NCI-H146 (cell line): ENCODE data around the gene STAT4.

ENCODE experiments used
- DNase-seq: peaks from one replicate; lab custom pipeline; 2025; lab: John Stamatoyannopoulos, UW

STAT4 gene

DNA sequence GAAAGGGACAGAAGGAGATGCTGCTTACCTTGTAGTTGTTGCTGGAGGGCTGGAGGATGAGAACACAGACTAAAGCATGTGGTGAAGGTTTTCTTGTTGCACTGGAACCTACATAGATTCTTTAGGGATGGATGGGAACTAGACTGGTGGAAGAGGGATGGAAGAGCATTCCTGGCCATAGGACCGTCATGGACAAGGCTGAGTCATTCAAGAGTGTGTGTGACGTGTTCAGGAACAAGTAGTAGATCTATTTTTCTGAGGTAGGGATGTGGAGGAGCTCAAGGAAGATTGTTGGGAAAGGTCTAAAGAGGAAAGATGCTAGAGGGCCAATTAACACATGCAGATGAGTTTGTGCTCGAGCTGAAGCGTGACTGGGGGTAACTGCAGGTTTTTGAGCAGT is 6.6 kb downstream of the STAT4 start:
- DNase-seq: no peak

DNA sequence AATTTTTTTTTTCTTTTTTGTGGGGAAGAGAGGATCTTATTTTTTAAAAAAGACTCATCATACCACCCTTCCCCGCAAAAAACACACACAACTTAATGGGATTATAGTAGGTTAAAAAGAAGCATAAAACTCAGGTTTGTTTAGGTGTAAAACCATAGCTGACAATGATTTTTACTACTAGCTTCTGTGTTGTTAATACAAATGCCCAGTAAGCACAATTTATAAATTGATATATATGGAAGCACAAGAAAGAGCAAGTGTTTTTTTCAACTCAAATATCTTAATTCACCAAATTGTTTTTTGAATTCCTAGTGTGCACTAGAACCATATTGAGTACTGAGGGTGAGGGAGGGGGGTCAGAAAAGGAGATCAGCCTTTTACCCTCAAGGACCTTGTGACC is 7.0 kb downstream of the STAT4 start:
- DNase-seq: no peak

DNA sequence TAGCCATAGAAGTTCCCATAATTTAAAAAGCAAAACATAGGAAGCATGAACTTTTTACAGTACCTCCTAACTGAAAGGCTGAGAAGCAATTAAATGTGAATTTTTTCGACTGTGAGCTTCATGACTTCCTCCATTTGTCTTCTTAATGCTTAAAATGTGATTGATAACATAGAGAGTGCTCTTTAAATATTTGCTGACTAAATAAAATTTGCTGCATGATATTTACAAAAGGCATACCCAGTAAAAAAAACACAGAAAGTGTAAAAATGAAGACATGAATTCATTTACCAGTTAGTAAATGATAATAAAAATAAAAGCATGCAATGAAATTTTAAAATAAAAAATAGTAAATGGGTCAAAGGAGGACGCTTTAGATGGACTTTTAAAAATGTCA is 21.9 kb downstream of the STAT4 start:
- DNase-seq: no peak

DNA sequence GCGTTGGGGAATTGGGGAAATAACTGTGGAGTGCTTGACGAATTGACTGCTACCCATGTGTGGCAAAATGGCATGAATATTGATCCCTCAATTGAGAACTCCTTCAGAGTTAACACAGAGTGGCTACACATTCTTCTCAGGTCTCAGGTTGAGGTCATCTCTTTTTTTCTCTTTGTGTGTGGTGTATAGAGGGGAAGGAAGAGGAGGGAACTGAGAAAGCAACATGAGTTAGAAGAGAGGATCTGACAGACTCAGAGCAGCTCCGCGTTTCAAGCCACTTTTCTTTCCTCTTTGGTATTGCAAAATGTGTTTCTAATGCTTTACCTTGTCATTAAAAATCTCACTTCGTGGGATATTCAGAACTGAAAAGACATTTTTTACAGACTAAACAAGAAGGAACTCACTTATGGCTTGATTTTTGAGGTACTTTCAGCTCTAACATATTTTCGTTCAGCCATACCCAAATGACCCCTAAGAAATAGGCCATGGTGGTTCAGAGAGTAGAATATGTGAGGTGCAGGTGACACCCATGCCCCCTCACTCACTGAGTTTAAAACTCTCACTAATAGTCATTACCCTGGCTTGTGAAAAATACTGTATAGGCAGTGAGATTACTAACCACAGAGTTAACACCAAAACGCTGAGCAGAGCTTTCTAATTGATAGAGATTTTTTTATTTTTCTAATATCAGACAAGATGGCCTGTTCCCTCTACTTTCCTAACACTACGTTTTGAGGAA is 22.5 kb downstream of the STAT4 start:
- no peak for DNase-seq

DNA sequence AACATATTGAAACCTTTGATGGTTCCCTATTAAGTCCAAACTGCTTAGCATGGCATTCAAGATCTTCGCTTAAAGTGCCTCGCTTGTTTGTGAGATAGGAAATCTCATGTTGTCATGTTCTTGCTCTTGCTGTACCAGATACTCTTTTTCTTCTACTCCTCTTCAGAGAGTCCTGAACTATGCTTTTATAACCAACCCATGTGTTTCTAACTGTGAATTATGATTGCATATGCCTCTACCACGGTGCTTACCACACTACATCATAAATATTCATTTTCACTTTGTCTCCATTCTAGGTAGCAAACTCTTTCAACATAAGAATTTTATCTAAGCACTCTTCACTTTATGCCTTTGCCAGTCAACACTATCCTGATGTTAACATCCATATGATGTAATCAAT is 23.6 kb downstream of the STAT4 start:
- no peak for DNase-seq

DNA sequence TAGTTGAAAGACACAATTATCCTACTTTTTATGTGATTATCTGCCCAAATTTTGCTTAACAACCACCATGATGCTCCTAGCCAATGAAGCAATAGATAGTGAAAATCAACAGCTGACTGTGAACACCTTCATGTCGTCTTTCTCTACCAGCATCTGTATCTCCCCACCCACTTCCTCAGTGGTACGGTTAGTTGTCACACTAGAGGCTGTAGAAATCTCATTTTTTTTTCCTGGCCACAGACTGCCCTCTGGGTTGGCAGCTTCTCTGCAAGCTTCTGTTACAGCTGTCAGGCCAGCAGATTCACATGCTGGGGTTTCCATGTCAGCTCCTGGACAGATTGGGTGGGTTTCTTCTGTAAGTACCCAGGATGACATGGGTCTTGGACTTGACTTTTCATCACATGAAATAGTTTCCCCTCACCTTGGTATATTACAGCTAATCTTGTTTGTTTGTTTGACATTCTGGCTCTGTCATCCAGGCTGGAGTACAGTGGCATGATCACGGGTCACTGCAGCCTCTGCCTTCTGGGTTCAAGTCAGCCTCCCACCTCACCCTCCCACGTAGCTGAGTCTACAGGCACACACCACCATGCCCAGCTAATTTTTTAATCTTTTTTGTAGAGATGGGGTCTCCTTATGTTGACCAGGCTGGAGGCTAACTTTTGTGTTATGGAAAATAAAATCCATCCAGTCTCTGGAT is 24.3 kb downstream of the STAT4 start:
- DNase-seq: no peak

DNA sequence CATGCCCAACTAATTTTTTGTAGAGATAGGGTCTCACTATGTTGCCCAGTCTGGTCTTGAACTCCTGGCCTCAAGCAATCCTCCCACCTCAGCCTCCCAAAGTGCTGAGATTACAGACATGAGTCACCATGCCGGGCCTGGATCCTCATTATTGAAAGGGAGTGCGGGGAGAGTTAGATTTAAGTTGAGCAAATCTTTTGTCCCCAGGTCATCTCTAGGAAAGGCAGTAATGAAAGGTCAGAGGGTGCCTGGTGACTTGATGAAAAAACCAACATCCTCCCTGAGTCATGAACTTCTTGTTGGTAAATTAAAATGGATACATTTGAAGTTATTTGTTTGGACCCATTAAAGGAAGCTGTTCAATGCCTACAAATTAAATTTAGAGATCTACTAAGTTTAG is 25.1 kb downstream of the STAT4 start:
- no peak for DNase-seq

DNA sequence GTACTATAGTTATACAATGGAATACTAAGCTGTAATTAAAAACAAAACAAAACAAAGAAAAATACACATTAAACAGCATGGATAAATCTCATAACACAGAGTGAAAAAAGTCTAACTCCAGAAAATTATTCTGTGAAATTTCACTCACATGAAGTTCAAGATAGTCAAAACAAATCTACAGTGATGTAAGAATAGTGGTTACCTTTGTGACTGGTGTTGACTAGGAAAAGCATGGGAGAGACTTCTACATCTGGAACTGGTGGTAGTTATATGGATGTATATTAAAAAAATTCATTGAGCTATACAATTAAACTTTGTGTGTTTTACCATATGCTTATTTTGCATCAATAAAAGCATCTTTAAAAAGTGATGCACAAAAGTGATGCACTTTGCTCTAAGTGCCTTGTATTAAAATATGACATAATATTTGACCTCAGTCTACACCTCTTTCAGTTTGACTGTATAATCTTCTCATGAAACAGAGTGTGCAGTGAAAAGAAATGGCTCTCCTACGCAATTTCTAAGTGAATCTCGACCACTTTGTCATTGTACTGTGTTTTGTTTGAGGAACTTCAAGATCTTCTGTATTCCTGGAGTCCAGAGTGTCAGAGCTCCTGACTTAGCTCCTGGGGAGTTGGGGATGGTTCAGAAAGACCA is 28.0 kb downstream of the STAT4 start:
- no peak for DNase-seq

DNA sequence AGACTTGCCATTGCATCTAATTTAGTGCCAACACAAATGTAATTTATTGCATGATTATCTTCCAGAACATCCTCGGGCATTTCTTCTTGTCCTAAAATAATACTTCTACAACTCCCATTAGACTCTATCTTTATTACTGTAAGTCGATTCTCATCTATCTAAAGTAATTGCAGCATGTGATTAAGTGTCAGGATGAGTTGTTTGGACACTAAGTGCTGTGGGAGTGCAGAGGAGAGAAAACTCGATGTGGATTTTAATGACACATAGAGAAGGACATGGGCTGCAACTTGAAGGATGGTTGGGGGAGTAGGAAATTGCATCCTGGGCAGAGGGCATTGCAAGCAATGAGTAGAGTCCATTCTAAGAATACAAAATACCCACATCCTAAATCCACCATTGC is 33.5 kb downstream of the STAT4 start:
- no peak for DNase-seq

DNA sequence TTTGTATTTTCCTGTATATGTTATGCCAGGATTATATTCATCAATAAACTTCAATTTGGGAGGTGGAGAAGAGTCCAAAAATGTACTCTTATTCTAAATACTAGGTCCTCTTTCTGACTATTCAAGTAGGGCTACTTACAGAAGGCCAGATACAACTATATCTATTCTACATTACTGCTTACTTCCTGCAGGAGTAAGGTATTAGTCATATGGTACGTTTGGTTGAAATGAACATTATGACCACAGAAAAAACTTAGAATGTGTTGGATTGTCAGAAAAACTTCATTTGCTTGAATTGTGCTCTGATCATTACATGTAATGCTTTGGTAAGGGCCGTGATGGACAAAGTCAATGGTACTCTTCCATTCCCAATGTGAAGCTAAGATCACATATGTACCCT is 35.0 kb downstream of the STAT4 start:
- DNase-seq: no peak

DNA sequence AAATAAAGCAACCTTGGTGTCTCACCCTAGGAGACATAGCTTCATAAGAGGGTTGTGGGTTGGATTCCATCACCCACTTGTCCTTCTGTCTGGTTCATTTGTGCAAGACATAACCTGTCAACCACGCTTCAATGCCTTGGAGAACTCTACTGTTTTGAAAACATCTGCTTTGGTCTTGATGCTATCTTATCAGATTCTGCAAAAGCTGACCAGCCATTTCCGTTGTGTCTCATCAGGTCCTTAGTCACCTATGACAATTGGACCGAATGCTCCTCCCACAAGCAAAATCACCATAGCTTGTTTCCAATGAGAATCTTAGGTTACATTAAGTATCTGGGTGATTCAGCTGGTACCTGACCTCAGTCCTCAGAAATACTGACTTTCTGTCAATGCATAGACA is 35.4 kb downstream of the STAT4 start:
- DNase-seq: no peak

DNA sequence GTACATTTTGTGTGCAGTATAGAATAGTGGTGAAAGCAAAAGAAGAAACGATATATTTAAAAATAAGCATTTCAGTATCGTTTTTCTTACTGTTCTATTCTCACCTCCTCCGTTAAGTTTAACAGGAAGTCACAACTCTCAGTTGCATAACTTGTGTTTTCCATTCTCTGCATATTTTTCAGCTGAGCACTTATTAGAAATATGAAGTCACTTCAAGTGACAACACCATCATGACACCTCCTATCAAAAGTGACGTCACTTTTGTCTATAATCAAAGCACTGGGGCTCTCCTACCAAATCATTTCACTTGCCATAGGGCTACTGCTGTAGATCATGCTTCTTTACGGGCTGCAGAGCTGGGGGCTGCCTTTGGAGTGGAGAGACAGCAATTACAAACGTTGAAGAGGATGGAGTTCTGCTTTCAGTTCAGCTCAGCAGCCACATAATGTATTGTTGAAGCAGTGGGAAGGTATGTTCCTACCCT is 36.3 kb downstream of the STAT4 start:
- no peak for DNase-seq

DNA sequence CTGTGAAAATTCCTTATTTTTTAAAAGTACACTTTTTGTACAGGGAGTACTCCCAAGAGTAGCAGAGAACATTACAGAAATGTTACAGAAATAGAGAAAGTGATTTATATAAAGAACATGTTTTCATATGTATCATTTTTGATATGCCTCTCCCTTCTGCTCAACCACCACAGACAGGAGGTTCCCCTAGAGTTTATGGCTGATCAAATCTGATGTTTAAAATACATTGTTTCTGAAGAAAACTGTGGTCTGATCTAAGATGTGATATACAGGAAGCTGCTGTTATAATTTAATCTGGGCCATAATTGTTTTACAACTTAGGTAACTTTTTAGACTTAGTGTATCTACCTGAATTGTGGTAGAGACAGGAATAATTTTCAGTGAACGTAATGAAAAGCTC is 37.0 kb downstream of the STAT4 start:
- DNase-seq: no peak

DNA sequence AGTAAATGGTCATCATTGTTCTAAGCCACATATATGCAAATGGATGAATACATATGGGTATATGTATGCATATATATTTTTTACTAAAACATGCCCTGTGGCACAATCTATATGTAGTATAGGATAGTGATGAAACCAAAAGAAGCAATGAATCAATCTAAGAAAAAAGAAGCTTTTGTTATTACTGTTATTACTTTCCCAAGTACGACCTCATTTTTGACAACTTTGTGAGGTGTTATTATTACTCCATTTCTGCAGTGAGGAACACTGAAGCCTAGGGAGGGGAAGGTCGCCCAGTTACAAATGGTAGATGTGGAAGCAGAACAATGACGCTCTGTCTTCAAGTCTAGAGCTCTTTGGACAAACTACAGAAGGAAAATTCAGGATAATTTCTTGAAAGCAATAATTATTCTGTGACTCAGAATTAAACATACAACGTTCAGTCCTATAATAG is 38.3 kb downstream of the STAT4 start:
- DNase-seq: no peak

DNA sequence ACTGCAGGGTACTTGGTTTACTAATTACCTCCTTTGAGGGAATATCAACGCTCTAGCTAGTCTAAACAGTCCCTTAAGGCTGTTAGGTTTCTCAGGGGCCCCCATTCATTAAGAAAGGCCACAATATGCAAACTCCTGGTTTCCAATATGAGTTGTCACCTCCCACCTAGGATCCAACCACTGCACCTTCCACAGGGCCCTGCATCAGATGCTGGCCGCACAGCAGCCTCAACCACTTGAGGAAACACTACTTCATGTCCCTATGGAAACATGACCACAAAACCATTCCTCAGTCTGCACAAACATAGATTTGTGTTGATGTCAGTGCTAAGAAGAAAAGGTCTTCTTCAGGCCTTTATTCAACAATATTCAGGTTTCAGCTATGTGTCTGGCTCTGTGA is 40.9 kb downstream of the STAT4 start:
- DNase-seq: no peak

DNA sequence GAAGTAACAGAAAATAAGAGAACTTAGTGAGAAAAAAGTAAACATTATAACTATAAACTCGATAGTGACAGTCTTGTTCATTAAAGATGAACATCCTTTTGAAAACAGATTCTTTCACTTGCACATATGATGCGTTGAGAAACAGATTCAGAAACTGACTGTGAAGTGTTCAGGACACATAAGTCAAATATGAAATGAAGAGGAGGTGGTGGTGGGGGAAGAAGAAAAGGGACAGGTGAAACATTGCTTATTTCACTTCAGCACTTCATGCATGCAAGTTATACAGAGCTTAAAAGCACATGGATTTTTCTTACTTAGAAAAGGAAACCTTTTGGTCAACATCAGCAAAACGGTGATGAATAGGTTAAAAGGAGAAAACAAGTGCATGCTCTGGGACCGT is 42.5 kb downstream of the STAT4 start:
- no peak for DNase-seq

DNA sequence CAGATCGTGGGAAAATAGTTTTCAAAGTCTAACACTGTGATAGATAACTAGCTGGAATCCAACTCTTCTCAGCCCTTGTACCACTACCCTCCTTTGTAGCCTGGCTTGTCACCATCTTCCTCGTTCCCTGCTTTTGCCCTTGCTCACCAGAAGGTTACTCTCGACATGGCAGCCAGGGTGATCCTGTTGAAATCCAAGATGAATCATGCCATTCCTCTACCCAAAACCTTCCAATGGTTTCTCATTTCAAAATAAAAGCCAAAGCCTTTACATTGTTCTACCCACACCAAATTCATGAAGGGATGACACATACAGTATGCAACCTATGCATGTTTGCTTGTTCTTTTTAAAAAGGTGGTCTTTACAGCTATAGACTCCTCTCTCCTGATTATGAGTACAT is 45.7 kb downstream of the STAT4 start:
- DNase-seq: no peak

DNA sequence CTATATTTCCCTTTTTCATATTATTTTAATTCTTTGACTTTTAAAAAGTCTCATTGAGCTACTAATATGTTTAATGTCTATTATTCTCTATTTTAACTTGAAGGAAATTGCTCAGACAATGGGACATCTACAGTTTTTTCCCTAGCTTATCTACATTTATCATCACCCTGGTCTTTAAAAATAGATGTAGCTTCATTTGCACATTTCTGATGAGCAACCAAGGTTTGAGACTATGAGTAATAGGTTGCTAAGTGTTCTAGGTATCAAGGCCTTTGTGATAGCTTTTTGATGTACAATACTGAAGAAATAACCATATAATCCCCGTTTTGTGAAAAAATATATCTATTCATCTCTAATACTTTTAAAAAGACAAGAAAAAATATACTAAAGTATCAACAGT is 47.0 kb downstream of the STAT4 start:
- no peak for DNase-seq

DNA sequence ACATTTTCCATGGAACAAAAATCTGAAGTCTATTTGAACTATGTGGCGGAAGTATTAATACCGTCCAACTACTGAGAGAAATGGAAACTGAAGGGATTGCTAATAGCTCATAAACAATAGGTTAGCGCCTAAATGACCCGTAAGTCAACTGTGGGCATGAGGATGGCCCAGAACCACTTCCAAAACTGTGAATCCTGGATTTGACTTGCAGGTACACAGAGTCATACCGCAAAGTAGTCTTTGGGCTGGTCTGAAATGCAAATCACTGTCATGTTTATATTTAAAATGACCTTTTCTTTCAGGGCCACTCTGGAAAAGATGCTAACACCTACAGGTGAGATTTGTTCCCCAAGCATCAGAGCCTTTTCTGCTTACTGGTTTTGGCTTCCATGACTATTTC is 50.6 kb downstream of the STAT4 start:
- DNase-seq: no peak

DNA sequence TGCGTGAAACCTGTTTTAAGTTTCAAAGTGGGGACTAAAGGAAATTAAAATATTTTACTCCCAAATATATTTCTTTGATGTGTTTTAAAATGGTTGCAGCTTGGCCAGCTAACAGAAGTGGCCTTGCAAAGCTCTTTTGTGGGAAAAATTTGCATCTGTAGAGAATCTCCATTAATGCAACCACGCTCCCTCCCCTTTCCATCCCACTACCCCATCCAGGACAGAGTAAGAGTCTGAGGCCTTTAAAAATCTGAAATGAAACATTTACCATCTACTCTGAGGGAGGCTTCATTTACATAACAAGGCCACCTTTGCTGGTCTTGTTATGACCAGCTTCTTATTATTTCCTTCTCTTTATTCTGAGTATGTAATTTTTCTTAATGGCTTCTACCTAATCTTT is 63.5 kb downstream of the STAT4 start:
- DNase-seq: no peak

DNA sequence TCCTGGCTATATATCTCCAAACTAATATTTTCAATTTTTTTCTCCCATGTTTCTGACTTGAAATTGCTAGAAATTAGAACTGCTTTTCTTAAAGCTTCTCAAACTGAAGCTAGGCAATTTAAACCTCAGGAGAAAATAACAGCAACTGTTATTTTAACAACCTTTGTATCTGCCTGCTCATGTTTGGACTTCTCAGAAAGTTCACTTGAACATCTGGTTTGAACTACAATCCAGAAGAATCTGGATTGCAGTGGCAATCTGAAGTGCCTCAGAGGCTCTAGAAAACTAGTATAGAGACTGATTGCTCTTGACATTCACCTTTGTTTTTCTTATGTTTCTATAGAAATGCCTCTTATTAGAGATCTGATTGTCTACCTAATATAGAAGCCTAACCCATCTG is 64.1 kb downstream of the STAT4 start:
- DNase-seq: no peak

DNA sequence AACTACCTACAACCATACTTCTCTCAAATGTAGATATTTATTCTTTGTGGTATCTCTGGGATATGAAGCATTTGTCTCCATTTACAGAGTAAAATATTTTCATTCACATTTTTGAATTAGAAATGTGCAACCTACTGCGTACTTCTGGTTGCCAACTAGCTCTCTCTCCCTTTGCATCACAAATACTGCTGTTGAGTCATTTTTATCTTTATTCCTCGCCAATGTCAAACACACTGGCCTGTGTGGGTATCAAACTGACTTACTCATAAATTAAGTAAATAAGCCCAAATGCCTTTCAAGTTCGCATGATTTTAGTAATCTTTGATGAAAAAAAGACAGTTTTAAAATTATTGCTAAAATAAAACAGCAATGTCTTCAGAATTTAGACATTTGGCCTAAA is 67.3 kb downstream of the STAT4 start:
- no peak for DNase-seq

DNA sequence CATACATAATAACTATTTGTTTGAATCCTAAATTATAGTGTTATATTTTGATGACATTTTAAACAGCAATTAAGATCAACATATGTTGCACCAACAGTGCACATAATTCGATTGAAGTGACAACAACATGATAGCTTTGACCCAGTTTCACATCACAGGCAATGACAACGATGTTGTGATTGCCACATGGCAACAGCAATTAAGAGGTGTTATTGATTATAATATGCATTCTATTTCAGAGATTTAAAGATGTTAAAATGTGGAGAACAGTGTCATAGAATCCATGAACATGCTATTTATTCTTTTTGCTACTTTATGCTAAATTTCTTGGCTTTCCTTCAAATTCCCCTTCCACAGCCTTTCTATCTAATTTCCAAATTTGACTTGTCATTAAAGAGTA is 68.5 kb downstream of the STAT4 start:
- no peak for DNase-seq
